Heart left ventricle (tissue), 16 donors: ENCODE results near the gene IDUA. TPM values are rescaled to one million over a fixed set of nuclear protein-coding genes. Genes with fewer than 3 reads are reported as not detected.

ENCODE experiments used
- ATAC-seq, 4 donors: fragments of 200-7000 bp; cut with Tn5 transposase; one replicate each; pipeline ENCODE4 v1.9.1; 2020 to 2022; ENCODE audit warnings: moderate library complexity in 4 of 4, mild to moderate bottlenecking in 3 of 4, moderate number of reproducible peaks in 1 of 4
- DNase-seq, 5 donors: peaks; one replicate each; pipeline ENCODE4 v3.0.0-alpha.2; 2020
- H3K27ac ChIP-seq, 12 donors: fragments of 200-600 bp; sonication (generic) in 4 of 12; one replicate each; pipeline versions ENCODE4 v1.5.0 to v1.8.0; 2016 to 2022; ENCODE audit warnings: mild to moderate bottlenecking in 2 of 12
- H3K27me3 ChIP-seq, 9 donors: fragments of 200-600 bp; sonication (generic) in 2 of 9; one replicate each; pipeline versions ENCODE4 v1.5.1 to v1.8.0; 2016 to 2022; ENCODE audit warnings: mild to moderate bottlenecking in 3 of 9
- H3K36me3 ChIP-seq, 9 donors: fragments of 200-600 bp; sonication (generic) in 2 of 9; one replicate each; pipeline versions ENCODE4 v1.5.0 to v1.8.0; 2018 to 2022; ENCODE audit warnings: mild to moderate bottlenecking in 2 of 9
- H3K4me1 ChIP-seq, 12 donors: fragments of 200-600 bp; sonication (generic) in 4 of 12; one replicate each; pipeline versions ENCODE4 v1.5.0 to v1.8.0; 2016 to 2022; ENCODE audit warnings: mild to moderate bottlenecking in 3 of 12
- H3K4me3 ChIP-seq, 12 donors: fragments of 200-600 bp; sonication (generic) in 4 of 12; one replicate each; pipeline versions ENCODE4 v1.5.0 to v1.8.0; 2017 to 2022; ENCODE audit warnings: mild to moderate bottlenecking in 9 of 12, moderate library complexity in 4 of 12
- H3K9me3 ChIP-seq, 12 donors: fragments of 200-600 bp; sonication (generic) in 4 of 12; one replicate each; pipeline versions ENCODE4 v1.5.0 to v1.8.0; 2016 to 2022; ENCODE audit warnings: mild to moderate bottlenecking in 1 of 12
- CTCF ChIP-seq, 12 donors: fragments of 200-600 bp; sonication (generic) in 4 of 12; IDR thresholded peaks; one replicate each; pipeline versions ENCODE4 v1.5.0 to v1.8.0; 2018 to 2022; ENCODE audit warnings: antibody characterized with exemption in 12 of 12, mild to moderate bottlenecking in 5 of 12
- POLR2A ChIP-seq, 2 donors: fragments of 450-650 bp; IDR thresholded peaks; one replicate each; pipeline ENCODE4 v1.6.1; 2017; ENCODE audit warnings: antibody characterized with exemption in 2 of 2, mild to moderate bottlenecking in 2 of 2, moderate library complexity in 2 of 2
- WGBS, 4 donors: extraction: QIAGEN DNeasy Blood & Tissue Kit in 2 of 4; methylation state at CpG; one replicate each; pipeline versions ENCODE4 v1.1.5 to v1.1.7; 2013 to 2018; 5-methylcytosine and 5-hydroxymethylcytosine counted together
- intact Hi-C, 10 donors: fragments of 100-400 bp; cut with DNase I; formaldehyde crosslinking; loops; one replicate each; pipeline versions ENCODE4 v1.11.1 to v1.14.2; 2022
- polyA plus RNA-seq, 2 donors: library from polyadenylated mRNA; stranded (reverse); fragments of 200-250 nt; gene quantifications; one replicate each; pipeline ENCODE4 v1.2.3, GENCODE V29; 2013
- total RNA-seq, 9 donors: library from RNA; depleted of rRNA in 2 of 9; stranded (reverse); fragments of >200 nt in 2 of 9; fragmentation: NEBNext Ultra II Directional in 3 of 9; extraction: Animal tissue kit (Norgen Biotek cat#: 25700) in 3 of 9; gene quantifications; one replicate each; pipeline versions ENCODE4 v1.1.0 to v1.2.4, GENCODE V29; 2016 to 2023
- donor health status: ischemic (EF 13 %, LVEDD 7.1; RV severe dilation, severe dysfunction).
- donor health status: healthy with polysubstance abuse.
- donor health status: DM: no; HTN: yes; CAD: no.
- donor health status: DM: no; HTN: no; CAD: no.
- donor health status: ischemic (EF 25% LVEDD 6.9; RV normal size, moderate dysfunction).
- donor health status: ischemic (EF 25% LVEDD 5.7; RV mildly dilated, moderate dysfunction).
- donor health status: healthy.
- donor health status: DM: yes; HTN: yes; CAD: no.
- donor health status: ischemic (EF 35%, LVEDD 5.7; RV mildly dilated, moderate dysfunction).
- donor health status: nonischemic (EF 11% LVEDD 7.7; RV severe dilation, severe dysfunction).
- donor health status: DM: yes; HTN: yes; CAD: no.
- donor health status: PGD.
- donor health status: ischemic (EF 29% LVEDD 5.4; RV normal size, mild dysfunction).
- donor health status: nonischemic (EF 23%, LVEDD 6.1; RV moderate dilation, normal function).

The IDUA gene
- total and polyA plus RNA-seq, 11 donors = 3.2 to 17.4 (median 6.8) TPM

GRCh38 chr4:992297-993110 lies 5.7 kb downstream of the IDUA start:
- TF ChIP-seq POLR2A (IDR thresholded peaks at IDR 0.05) (no peak), CTCF (IDR thresholded peaks at IDR 0.05) (no peak)
- peaks cover 1 to 18% (median 8%) of the 10 kb centered on the region in 9 donors for H3K27me3 ChIP-seq
- no peaks in the 10 kb centered on the region for H3K9me3 ChIP-seq
- WGBS, 4 donors = 66 to 77% (median 74%) methylated on average over 16 to 25 of the region's 25 CpGs
- peaks cover 0 to 19% (median 0%) of the 10 kb centered on the region in 9 donors for H3K36me3 ChIP-seq
- intact Hi-C loops = loop anchor here in 2 of 10 donors (10.0 kb wide), 2 partner anchors 238 to 248 kb away; no protein-coding TSS in a partner anchor
- no peak overlapping the region for H3K27ac ChIP-seq
- DNase-seq (peak in 3 of 5 donors; percentile 23 to 44 (median 26)), ATAC-seq (peak in 2 of 4 donors; percentile 21 to 39)
- peaks cover 0 to 17% (median 6%) of the 10 kb centered on the region in 12 donors for H3K4me1 ChIP-seq
- H3K4me3 ChIP-seq = no peak overlapping the region

- peaks cover 8 to 27% (median 11%) of the 10 kb centered on the region in 9 donors for H3K27me3 ChIP-seq
- ATAC-seq (no peak), DNase-seq (peak in 3 of 5 donors; percentile 21 to 60 (median 22))
- H3K36me3 ChIP-seq = peaks cover 0 to 19% (median 0%) of the 10 kb centered on the region in 9 donors
- H3K9me3 ChIP-seq = no peaks in the 10 kb centered on the region
- peaks cover 0 to 17% (median 6%) of the 10 kb centered on the region in 12 donors for H3K4me1 ChIP-seq
- H3K27ac ChIP-seq = no peak within 1 kb of the TSS
- TF ChIP-seq CTCF (IDR thresholded peaks at IDR 0.05) (no peak), POLR2A (IDR thresholded peaks at IDR 0.05) (no peak)
- H3K4me3 ChIP-seq = no peak within 1 kb of the TSS
- 81 to 89% (median 88%) methylated on average over 19 to 37 of the region's 37 CpGs for WGBS, 4 donors
- intact Hi-C loops = loop anchor here in 2 of 10 donors (10.0 kb wide), 2 partner anchors 239 to 249 kb away; no protein-coding TSS in a partner anchor
Observed at GRCh38 chr4:993111-994029, 6.5 kb downstream of the IDUA start, which contains the start of gene SLC26A1. Gene SLC26A1, minus strand, starts transcription at chr4:993404. Its CDS starts 1,701 bp downstream, at chr4:991703.

- Histone ChIP-seq H3K36me3 (peaks cover 0 to 5% (median 0%) of the 10 kb centered on the region in 9 donors), H3K4me1 (peaks cover 0 to 17% (median 6%) of the 10 kb centered on the region in 12 donors), H3K27me3 (peaks cover 8 to 34% (median 19%) of the 10 kb centered on the region in 9 donors), H3K27ac (no peak overlapping the region), H3K4me3 (no peak overlapping the region), H3K9me3 (no peaks in the 10 kb centered on the region)
- intact Hi-C loops = loop anchor here in 2 of 10 donors (10.0 kb wide), 2 partner anchors 241 to 251 kb away; no protein-coding TSS in a partner anchor
- WGBS, 4 donors = 87 to 92% (median 89%) methylated on average over 23 of the region's 23 CpGs
- DNase-seq (peak in 2 of 5 donors; percentile 12 to 54), ATAC-seq (no peak)
- no peak for TF ChIP-seq CTCF (IDR thresholded peaks at IDR 0.05)
- TF ChIP-seq POLR2A (IDR thresholded peaks at IDR 0.05) = no peak
Observed at GRCh38 chr4:995311-996026, 8.6 kb downstream of the IDUA start.
